ENCODE measurements around the gene MACROD2.

DNA sequence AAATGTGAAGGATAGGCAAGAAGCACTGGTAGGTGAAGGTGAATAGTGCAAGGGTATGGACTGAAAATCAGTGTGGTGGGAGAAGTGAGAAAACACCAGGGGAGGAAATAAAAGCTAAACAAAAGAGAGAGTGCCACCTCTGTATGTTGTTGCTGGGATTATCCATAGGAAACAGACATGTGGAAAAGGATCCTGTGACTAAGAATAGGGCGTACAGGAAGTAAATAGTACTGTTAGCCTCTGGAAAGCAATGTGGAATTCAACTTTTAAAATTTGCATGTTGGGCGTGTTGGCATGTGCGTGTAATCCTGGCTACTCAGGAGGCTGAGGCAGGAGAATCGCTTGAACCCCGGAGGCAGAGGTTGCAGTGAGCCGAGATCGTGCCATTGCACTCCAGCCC is 1916.3 kb downstream of the MACROD2 start:
- TF ChIP-seq, protein P1, sequence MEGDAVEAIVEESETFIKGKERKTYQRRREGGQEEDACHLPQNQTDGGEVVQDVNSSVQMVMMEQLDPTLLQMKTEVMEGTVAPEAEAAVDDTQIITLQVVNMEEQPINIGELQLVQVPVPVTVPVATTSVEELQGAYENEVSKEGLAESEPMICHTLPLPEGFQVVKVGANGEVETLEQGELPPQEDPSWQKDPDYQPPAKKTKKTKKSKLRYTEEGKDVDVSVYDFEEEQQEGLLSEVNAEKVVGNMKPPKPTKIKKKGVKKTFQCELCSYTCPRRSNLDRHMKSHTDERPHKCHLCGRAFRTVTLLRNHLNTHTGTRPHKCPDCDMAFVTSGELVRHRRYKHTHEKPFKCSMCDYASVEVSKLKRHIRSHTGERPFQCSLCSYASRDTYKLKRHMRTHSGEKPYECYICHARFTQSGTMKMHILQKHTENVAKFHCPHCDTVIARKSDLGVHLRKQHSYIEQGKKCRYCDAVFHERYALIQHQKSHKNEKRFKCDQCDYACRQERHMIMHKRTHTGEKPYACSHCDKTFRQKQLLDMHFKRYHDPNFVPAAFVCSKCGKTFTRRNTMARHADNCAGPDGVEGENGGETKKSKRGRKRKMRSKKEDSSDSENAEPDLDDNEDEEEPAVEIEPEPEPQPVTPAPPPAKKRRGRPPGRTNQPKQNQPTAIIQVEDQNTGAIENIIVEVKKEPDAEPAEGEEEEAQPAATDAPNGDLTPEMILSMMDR (IDR thresholded peaks at IDR 0.05; ENCODE audit: insufficient read depth, low read depth, low read length) = no peak
- no peak for TF ChIP-seq EZH2 (IDR thresholded peaks at IDR 0.05; ENCODE audit: insufficient read depth, low read length)
